ENCODE results near the gene NPR1.

NPR1 gene

GRCh38 chr1:153673511-153673910 lies 5.0 kb upstream of the NPR1 start:
- H3K9ac ChIP-seq (ENCODE audit: low read length): no peak overlapping the region
- H3F3A ChIP-seq (ENCODE audit: insufficient read depth): 0 out of 2 replicates have a peak, but pooled peaks cover 4% of the 10 kb centered on the region

DNA sequence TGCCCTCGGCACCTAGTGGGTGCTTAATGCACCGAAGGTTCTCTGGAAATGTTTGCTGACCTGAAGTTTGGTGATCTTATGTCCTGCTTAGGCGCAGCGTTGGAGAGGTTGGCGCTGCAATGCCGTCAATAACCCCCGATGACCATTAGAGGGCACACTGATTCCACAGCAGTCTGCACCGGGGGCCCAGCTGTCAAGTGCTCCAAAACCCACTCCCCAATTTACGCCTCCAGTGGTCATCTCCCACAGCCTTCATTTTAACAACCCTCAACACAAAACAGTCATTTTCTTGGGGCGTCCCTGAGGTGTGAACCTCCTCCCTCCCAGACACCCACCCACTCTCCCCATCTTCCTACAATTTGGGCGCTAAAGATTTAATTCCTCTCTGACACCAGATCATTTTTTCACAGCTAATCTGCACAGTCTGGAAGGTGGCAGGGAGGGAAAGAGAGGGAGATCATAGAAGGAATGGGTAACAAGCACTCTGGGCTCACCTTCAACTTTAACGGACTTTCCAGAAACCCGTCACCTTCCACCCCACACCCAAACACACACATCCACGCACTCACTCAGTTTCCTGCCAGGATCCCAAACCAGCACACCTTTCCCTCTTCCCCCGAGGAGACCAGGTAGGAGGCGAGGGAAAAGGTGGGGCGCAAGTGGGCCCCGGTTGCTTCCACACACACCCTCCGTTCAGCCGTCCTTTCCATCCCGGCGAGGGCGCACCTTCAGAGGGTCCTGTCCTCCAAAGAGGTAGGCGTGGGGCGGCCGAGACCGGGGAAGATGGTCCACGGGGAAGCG lies 570 bp upstream of the NPR1 start:
- TF ChIP-seq EZH2phosphoT487 (conservative IDR thresholded peaks at IDR 0.05; ENCODE audit: low read length) (no peak), CTCF (IDR thresholded peaks at IDR 0.05; ENCODE audit: insufficient read depth, low read length, poor library complexity, severe bottlenecking) (peak; percentile 83)
- Histone ChIP-seq H3F3A (ENCODE audit: insufficient read depth) (no peaks in the 10 kb centered on the region), H3K27me3 (ENCODE audit: low read length) (no peaks in the 10 kb centered on the region), H3K4me2 (ENCODE audit: low read depth, low read length, poor library complexity, severe bottlenecking) (no peak overlapping the region), H4K20me1 (ENCODE audit: low read depth, low read length) (no peaks in the 10 kb centered on the region), H3K36me3 (ENCODE audit: low read length) (no peaks in the 10 kb centered on the region), H3K9me2 (replicated peaks; ENCODE audit: insufficient read depth, low read length) (no peaks in the 10 kb centered on the region), H3K4me3 (ENCODE audit: insufficient read depth, low read length, poor library complexity, severe bottlenecking) (no peak overlapping the region), H3K27ac (ENCODE audit: low read depth, low read length) (no peak overlapping the region), H2AFZ (ENCODE audit: low read depth, low read length, severe bottlenecking) (no peak overlapping the region), H3K79me2 (ENCODE audit: insufficient read depth, low read length) (no peaks in the 10 kb centered on the region), H3K9ac (ENCODE audit: low read length) (no peak overlapping the region), H3K9me3 (ENCODE audit: insufficient read depth, low read length) (no peaks in the 10 kb centered on the region)

More at GRCh38 chr1:153673511-153673910, 5.0 kb upstream of the NPR1 start:
- no peak for TF ChIP-seq CTCF (IDR thresholded peaks at IDR 0.05; ENCODE audit: insufficient read depth, low read length, poor library complexity, severe bottlenecking)
- no peak for TF ChIP-seq EZH2phosphoT487 (conservative IDR thresholded peaks at IDR 0.05; ENCODE audit: low read length)
- Histone ChIP-seq H2AFZ (ENCODE audit: low read depth, low read length, severe bottlenecking) (no peak overlapping the region), H3K4me3 (ENCODE audit: insufficient read depth, low read length, poor library complexity, severe bottlenecking) (no peak overlapping the region), H3K9me3 (ENCODE audit: insufficient read depth, low read length) (no peaks in the 10 kb centered on the region), H3K27ac (ENCODE audit: low read depth, low read length) (no peak overlapping the region), H3K79me2 (ENCODE audit: insufficient read depth, low read length) (peaks cover 23% of the 10 kb centered on the region), H3K4me2 (ENCODE audit: low read depth, low read length, poor library complexity, severe bottlenecking) (no peak overlapping the region), H3K27me3 (ENCODE audit: low read length) (no peaks in the 10 kb centered on the region), H3K9me2 (replicated peaks; ENCODE audit: insufficient read depth, low read length) (no peaks in the 10 kb centered on the region), H4K20me1 (ENCODE audit: low read depth, low read length) (no peaks in the 10 kb centered on the region), H3K36me3 (ENCODE audit: low read length) (peaks cover 4% of the 10 kb centered on the region)

GRCh38 chr1:153679337-153680119 lies 1.0 kb downstream of the NPR1 start:
- TF ChIP-seq EZH2phosphoT487 (conservative IDR thresholded peaks at IDR 0.05; ENCODE audit: low read length) (no peak), CTCF (IDR thresholded peaks at IDR 0.05; ENCODE audit: insufficient read depth, low read length, poor library complexity, severe bottlenecking) (no peak)
- Histone ChIP-seq H3K4me3 (ENCODE audit: insufficient read depth, low read length, poor library complexity, severe bottlenecking) (no peak overlapping the region), H3K4me2 (ENCODE audit: low read depth, low read length, poor library complexity, severe bottlenecking) (peak overlapping the region; percentile 15), H2AFZ (ENCODE audit: low read depth, low read length, severe bottlenecking) (no peak overlapping the region), H3K27me3 (ENCODE audit: low read length) (no peaks in the 10 kb centered on the region), H3K27ac (ENCODE audit: low read depth, low read length) (no peak overlapping the region), H3K9me3 (ENCODE audit: insufficient read depth, low read length) (no peaks in the 10 kb centered on the region), H3K79me2 (ENCODE audit: insufficient read depth, low read length) (no peaks in the 10 kb centered on the region), H3K36me3 (ENCODE audit: low read length) (no peaks in the 10 kb centered on the region), H4K20me1 (ENCODE audit: low read depth, low read length) (no peaks in the 10 kb centered on the region), H3K9me2 (replicated peaks; ENCODE audit: insufficient read depth, low read length) (no peaks in the 10 kb centered on the region), H3F3A (ENCODE audit: insufficient read depth) (no peaks in the 10 kb centered on the region), H3K9ac (ENCODE audit: low read length) (no peak overlapping the region)
